GM19099 (cell line): ENCODE data around the gene NCEH1.

Source experiments
- POLR2A ChIP-seq: IDR thresholded peaks from 3 replicates; pipeline ENCODE4 v1.6.1; 2011; ENCODE audit warnings: low read depth; ENCODE audit not compliant: insufficient read length; ENCODE audit errors: extremely low read depth

The NCEH1 gene

DNA sequence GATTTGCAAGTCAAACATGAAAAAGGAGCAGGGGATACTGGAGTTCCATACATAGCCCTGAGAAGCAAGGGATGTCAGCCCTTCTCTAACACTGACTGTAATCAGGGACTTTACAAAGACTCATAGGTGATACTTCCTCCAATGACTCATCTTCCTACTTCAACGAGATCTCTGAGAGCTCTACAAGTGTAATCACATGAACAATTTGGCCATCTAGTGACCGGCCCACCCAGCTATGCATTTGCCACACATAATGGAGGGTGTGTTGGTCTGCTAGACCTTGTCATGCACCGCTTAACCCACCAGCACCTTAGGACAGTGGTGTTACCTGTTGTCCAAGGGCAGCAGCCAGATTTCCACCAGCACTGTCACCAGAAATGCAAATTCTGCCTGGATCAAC is 75.3 kb downstream of the NCEH1 start:
- TF ChIP-seq POLR2A: no peak

DNA sequence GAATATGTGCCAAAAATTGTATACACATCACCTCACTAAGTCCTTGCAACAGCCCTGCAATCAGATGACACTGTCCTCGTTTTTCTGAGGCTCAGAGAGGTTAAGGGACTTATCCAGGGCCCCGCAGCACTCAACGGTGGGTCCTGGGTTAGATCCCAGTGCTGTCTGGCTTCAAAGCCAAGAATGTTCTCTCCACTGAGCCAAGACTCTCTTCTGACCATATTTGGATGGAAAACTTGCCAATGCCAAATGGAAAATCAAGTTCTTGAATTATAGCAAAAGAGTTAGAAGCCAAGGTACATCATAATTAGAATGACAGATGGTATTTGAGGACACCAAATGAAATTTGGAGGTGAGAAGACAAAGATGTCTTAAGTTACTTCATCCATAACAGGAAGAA is 75.9 kb downstream of the NCEH1 start:
- TF ChIP-seq POLR2A: no peak

DNA sequence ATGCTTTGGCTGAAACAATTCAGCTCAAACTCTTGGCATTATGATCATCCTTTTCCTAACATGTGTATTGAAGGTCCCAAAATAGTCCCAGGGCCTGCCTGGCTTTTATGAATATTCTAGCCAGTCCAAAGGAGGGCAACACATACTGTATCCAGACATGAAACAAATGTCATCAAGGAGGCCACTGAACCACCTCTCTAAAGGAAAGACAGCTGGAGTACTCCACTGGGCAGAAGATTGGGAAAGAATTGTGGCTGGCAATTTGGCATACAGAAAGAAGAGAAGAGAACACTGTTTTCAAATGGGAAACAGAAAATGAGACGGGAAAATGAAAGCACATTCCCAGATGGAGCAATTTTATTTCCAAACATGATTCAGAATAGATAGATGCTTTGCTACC is 80.6 kb downstream of the NCEH1 start:
- no peak for TF ChIP-seq POLR2A

DNA sequence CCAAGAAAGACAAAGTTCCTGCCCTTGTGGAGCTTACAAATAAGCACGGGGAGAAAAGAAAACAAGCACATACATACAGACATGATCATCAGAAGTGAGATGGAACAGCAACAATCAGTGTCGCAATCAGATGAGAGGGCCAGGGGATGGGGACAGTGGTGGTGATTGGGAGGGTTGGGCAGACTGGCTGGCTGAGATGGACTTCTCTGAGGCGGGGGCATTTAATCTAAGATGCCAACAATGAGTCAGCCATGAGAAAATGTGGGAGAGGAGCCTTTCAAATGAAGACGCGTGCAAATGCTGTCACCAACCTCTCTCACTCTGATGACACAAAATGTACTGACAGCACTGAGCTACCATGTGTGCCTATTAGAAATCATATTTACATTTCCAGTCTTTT is 81.4 kb downstream of the NCEH1 start:
- no peak for TF ChIP-seq POLR2A

DNA sequence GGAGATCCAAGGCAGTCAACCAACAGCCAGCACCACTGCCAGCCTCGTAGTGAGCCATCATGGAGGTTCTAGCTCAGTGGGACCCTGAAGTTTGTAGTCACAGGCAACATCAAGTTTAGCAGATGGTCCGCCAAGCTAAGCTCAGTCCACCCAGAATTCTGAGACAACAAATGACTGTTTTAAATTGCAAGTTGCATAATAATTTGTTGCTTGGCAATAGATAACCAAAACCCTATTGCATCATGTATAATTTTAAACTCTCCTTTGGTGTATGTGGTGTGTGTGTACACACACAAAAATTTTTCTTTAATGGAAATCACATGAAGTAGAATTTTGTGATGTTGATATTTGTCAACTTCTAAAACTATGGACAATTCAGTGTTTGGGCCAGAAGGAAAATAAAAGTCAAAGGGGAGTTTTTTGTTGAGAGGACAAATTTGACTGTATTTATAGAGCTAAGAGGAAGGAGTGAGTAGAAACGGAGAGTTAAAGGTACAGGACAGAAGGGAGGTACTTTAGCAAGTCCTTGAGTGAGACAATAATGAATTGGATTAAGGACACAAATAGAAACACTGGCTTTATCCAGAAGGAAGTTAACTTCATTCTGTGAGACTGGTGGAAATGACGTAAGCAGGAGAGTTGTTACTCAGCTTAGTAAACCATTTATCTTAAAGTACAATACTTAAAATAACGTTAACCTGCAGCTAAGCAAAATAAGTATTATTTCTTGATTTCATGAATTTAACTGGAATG is 83.6 kb downstream of the NCEH1 start:
- TF ChIP-seq POLR2A: no peak

DNA sequence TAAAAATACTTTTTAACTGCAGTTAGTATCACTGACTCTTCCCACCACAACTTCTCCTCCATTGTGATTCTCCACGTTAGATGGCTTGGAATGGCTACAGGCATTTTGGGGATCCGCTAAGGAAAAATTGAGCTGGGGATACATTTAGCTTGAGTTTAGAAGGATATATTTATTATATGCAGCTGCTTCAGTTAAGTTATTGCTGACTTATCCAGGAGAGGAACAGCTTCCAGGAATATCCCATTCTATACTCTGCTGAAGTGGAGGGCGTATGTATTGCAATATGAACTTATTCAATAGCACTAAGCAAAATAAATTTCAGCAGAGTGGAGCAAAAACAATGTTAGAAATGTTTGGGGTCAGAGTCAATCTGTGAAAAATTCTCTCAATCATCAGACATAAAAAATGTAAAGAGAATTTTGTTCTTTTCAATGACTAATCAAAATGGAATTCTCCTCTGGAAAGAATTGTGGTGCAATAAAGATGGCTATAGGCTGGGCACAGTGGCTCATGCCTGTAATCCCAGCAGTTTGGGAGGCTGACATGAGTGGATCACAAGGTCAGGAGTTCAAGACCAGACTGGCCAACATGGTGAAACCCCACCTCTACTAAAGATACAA is 84.7 kb downstream of the NCEH1 start:
- TF ChIP-seq POLR2A: no peak

DNA sequence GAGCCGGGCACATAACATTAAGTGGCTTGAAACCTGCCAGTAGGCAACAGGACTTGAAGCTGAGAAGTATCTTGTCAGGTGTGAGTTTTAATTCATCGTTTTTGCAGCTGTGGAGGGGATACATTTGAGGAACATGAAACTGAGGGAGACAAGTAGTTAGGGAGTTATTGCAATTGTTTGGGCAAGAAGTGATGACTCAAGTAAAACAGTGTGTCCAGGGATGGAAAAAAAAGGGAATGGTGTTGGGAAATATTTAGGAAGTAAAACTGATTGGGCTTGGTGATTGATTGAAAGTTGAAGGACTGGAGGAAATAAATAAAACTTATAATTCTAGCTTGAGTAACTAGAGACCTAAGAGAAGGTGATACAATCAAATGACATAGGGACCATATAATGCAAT is 85.5 kb downstream of the NCEH1 start:
- no peak for TF ChIP-seq POLR2A

DNA sequence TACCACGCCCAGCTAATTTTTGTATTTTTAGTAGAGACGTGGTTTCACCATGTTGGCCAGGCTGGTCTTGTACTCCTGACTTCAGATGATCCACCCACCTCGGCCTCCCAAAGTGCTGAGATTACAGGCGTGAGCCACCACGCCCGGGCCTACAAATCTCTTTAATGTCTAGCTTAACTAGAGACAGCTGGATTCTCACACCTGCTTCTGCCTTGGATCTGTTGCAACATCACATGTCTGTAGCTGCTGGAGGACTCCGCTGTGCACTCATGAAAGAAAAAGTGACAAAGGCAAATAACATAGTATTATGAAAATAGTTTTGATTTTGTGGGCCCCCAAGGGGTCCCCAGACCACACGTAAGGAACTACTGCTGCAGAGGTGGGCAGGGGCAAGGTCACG is 85.9 kb downstream of the NCEH1 start:
- no peak for TF ChIP-seq POLR2A

DNA sequence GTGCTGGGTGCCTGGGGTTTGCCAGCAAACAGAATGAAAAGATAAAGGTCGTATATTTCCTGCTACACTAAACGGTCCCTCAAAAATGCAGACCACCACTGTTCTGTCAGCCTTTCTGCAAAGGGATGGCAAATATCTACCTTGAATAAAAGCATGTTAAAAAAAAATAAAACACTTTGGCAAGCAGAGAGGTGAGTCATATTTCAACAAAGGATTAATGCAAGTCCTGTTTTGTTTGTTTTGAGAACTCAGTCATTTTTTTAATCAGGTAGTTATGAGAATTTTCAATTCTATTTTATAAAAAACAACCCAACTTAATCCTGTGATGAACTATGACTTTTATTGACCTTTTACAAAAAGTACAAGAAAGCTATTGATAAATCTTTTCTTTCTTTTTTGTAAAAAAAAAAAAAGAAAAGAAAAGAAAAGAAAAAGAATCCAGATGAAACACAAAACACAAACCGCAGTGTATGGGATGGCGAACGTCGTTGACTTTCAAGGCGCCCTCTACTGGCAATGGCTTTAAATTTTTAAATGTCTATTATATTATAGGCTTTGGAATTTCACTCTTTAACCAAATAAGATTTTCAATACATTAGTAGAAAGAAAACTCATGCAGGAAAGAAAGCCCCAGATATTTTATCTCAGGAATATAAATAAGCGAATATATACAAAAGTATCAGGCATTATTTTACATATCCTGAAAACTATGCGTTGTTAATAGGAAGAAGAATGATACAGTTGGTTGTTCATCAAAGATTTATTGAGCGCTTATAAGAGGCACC is 87.8 kb downstream of the NCEH1 start:
- TF ChIP-seq POLR2A: no peak

DNA sequence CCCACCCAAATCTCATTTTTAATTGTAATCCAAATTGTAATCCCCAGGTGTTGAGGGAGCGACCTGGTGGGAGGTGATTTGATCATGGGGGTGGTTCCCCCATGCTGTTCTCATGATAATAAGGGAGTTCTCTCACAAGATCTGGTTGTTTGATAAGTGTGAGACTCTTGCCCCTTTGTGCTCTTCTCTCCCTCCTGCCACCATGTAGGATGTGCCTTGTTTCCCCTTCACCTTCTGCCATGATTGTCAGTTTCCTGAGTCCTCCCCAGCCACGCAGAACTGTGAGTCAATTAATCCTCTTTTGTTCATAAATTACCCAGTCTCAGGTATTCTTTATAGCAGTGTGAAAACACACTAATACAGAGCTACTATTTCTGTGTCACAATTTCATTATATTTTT is 88.7 kb downstream of the NCEH1 start:
- no peak for TF ChIP-seq POLR2A

DNA sequence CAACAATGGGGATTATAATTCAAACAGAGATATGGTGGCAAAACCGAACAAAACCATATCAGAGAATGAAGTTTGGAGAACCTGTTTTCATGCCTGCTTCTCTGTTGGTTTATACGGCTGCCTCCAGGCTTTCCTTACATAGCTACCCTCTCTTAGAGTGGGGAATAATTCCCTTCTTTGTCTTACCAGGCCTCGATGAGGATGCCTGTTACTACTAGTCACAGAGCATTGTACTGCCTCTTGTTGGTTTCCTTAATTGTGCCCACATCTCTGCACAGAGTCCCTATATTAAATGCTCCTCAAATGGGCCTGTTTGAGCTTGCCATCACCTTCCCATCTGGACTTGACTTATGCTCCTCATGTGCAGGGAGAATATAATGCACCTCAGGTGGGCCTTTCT is 92.9 kb downstream of the NCEH1 start:
- no peak for TF ChIP-seq POLR2A

DNA sequence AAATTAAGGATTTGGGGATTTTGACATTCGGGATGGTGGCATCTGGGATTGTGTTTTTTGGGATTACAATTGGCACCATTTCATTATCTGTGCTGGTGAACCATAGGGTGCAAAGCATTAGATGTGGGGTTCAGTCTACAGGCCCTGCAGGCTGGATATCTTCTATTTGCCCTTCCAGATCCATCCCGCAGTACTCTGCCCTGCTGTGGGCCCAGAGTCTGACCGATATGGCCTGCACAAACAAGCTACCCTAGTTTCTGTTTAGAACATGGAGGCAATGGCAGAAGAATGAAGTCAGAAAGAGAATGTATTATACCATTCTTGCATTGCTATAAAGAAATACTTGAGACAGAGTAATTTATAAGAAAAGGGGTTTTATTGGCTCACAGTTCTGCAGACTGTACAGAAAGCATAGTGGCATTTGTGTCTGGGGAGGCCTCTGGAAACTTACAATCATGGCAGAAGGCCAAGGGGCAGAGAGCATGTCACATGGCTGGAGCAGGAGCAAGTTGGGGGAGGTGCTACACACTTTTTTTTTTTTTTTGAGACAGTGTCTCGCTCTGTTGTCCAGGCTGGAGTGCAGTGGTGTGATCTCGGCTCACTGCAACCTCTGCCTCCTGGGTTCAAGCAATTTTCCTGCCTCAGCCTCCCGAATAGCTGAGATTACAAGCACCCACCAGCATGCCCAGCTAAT is 93.7 kb downstream of the NCEH1 start:
- TF ChIP-seq POLR2A: no peak

DNA sequence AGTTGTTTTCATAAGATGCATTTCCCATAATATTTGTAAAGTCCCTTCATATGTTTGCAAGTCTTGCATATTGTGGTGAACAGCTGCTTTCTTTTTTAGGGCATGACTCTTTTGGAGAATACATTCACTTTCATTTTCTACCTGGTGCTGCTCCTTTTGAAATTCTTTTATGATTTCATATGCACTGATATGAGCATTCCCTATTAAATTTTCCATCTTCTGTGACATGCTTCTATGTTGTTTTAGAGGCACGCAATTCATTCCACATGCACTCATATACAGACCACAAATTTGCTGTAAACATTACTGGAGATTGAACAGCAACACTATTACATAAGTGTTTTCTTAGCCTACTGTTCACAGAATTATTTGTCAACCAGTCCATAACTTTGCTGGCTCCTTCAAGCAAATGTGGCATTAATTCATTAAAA is 94.8 kb downstream of the NCEH1 start:
- TF ChIP-seq POLR2A: no peak

DNA sequence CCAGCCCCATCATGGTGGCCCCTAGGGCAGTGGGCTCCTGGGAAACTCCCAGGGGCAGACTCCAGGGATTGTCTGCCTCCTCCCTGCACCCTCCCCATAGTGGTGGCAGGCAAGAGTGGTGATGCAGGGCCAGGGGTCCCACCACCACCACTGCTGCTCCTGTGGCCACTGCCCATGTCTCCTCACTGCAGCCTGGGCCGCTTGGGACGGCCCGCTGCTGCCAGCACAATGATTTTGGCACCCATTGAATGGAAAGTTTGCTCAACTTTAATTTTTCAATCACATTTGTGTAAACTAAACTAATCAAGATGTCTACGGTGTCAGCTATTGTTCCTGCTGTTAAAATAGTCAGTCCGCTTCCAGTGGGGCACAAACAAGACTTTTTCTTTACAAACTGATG is 95.6 kb downstream of the NCEH1 start:
- no peak for TF ChIP-seq POLR2A
